NCI-H1417 treated with DMSO at 0.1 percent for 48 hours (cell line): Measurements from ENCODE around the gene TBX2.
A peak's percentile ranks its signal among the peaks of the same experiment; 100 is the strongest.

Source experiments
- DNase-seq: peaks from one replicate; lab custom pipeline; 2025; lab: John Stamatoyannopoulos, UW

TBX2 gene

DNA sequence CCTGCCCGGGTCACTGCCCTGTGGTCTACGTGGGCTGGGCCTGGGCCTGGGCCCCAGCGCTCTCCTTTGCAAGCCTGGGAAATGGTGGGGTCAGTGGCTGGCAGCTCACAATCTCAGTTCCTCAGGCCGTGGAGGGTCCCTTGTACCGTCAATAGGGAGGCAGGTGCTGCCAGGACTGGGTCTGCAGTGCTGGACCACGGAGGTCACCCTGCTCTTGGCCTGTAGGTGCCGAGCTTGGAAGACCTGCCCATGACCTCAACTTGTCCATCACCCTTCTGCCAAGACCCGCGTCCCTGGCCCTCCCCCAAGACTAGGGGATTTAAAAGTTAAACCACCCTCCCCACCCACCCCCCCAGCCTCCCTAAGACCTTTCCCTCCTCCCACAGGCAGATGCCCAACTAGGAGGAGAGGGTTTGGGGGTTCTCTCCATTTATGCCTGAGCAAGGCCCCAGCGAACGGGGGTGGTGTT lies 2.5 kb downstream of the TBX2 start:
- DNase-seq = no peak

DNA sequence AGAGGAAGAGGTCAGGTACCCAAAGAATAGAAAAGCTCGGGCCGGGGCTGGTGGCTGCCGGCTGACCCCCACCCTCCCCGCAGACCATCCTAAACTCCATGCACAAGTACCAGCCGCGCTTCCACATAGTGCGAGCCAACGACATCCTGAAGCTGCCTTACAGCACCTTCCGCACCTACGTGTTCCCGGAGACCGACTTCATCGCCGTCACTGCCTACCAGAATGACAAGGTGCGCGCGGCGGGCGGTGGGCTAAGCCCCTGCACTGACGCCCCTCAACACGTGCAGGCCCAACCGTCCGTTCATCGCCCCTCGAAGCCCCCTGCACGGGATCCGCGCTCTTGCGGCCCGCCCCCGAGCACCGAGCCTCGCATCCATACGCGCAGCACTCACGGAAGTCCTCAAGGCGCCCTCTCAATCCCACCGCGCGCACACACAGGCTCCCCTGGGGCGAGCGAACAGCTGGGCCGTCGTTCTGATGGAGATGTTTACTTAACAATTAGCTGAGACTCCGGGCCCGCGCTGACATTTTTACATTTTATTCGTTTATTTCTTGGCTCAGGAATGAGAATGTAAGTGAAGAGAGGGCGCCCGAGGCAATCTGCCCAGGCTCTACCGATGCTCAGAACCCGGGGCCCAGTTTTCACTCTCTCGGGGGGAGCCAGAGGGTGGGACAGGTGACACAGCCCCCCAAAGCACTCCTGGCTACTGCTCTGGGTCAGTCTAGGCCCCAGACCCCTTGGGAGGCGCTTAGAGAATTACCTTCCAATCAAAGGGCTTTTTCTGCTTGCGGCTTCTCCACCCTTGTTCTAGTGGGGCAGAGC lies 3.5 kb downstream of the TBX2 start:
- no peak for DNase-seq

DNA sequence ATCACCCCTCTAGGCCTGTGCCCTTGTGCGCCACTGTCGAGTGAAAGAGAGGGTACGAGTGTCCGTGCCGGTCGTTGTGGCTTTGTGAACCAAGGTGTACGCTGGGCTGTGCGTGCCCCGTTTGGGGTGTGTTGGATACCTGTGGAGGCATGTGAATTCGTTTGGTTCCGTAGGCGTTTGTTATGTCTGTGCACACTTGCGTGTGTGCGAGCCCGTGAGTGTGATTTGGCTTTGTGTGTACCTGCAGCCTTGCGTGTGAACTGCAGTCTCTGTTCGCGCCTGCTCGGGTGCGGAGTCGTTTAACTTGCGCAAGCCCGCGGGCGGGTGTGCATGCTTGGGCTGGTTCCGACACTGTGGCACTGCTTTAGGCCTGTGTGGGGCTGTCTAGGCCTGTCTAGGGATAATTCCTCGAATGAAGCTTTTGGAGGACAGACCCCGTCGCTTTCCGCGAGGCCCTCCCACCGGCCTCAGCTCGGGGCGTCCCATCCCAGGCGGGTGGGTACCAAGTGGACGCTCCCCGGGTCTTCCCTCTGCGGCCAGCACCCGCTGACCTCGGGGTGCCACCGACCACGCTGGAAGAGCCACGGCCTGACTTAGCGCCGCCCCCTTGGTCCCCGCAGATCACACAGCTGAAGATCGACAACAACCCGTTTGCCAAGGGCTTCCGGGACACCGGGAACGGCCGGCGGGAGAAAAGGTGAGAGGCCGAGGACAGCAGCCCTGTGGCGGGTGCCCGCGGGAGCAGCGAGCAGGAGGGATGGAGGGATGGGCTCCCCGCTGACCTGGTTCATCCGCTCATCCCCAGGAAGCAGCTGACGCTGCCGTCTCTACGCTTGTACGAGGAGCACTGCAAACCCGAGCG lies 4.4 kb downstream of the TBX2 start:
- DNase-seq = no peak

DNA sequence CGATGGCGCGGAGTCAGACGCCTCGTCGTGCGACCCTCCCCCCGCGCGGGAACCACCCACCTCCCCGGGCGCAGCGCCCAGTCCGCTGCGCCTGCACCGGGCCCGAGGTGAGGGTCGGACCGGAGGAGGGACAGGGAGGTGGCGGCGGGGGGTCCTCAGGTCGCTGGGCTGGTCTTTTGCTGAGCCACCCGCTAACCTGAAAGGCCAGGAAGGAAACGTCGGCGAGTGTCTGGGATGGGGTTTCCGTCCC lies 4.9 kb downstream of the TBX2 start:
- DNase-seq = no peak

DNA sequence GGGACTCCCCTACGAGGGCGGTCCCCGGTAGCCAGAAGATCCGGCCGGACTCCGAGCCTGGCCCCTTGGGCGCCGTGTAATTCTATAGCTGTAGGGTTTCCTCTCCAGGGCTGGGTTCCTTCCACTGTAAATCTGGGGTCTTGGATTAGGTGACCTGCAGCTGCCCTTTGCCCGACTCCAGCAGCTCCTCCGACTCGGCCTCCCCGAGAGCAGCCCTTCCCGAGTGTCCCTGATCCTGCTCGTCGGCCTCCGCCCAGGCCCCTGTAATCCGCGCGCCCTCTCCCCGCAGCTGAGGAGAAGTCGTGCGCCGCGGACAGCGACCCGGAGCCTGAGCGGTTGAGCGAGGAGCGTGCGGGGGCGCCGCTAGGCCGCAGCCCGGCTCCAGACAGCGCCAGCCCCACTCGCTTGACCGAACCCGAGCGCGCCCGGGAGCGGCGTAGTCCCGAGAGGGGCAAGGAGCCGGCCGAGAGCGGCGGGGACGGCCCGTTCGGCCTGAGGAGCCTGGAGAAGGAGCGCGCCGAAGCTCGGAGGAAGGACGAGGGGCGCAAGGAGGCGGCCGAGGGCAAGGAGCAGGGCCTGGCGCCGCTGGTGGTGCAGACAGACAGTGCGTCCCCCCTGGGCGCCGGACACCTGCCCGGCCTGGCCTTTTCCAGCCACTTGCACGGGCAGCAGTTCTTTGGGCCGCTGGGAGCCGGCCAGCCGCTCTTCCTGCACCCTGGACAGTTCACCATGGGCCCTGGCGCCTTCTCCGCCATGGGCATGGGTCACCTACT lies 5.5 kb downstream of the TBX2 start:
- DNase-seq = no peak

DNA sequence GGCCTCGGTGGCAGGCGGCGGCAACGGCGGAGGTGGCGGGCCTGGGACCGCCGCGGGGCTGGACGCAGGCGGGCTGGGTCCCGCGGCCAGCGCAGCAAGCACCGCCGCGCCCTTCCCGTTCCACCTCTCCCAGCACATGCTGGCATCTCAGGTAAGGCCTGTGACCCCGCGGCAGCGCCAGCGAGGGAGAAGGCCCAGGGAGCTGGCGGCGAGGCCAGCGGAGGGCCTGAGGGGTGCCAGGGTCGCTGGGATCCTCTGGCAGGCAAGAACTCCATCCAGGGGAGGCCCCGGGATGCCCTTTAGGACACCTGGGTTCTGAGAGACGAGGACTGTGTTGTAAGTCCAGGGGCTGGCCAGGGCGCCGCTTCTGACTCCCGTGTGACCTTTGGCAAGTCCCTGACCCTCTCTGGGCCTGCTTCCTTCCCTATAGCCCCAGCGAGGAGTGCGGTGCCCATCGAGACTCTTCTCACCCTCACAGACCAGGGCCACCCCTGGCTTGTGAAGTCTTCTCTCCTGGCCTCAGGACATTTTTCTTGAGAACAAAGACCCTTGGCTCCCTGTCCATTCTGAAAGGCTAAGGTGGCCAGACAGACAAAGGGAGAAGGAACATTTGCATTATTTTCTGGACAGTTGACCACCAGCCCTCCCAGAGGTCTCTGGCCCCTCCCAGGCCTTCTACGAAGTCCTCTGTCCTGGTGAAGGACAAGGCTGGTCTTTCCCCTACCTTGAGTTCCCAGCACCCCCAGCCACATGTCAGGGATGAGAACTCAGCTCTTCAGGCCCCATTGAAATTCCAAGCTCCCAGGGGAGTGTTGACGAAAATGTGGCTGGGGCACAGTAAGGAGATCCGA lies 6.3 kb downstream of the TBX2 start:
- DNase-seq = no peak

DNA sequence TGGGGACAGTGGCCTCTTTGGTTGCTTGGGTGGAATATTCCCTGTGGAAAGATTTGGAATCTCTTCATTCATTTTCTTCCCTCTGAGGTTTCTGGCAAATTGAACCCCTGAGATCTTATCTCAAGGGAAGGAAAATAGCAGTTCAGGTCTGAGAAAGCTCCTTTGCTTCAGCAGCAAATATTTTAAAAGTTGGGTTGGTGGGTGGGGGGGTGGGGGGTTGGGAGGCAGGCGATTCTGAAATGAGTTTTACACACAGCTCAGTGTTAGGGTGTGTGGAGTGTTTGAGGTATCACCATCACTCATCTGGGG lies 6.8 kb downstream of the TBX2 start:
- no peak for DNase-seq

DNA sequence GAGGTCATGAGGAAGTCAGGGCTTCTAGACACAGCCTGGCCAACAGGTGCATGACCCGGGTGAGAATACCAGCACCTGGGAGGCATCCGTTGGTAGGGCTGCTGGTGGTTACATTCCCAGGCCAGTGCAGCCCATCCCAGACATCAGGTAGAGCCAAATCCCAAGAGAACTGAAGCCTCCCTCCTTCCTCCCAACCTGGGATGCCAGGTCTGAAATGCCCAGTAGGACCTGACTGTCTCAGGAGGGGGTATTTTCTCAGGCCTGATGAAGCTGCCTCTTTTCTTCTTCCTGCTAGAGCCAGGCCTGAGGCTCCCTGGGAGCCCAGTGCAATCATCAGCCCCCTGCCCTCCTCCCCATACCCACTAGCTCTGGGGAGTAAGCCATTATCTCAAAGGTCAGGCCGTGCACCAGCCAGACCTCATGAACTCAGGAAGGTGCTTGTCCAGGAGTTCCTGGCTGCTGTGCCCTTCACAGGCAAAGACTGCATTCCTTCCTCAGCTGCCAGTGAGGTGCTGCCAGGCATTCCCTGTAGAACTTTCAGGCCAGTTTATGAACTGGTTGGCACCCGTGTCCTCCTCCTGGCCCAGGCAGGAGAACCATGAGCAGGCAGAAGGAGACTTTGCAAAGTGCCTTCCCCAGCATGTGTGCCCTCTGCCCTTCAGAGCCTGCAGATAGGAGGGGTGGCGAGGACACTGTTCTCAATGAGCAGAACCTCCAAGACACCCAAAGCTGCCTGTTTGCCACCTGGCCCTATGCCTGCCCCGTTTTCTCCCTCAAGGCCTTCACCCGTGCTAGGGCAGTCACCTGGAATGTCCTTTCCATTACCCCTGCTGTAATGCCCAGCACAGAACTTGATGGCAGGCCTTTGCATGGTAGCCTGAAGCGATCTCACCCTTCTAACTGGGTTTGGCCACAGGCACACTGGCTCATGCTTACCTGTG lies 7.6 kb downstream of the TBX2 start:
- no peak for DNase-seq

DNA sequence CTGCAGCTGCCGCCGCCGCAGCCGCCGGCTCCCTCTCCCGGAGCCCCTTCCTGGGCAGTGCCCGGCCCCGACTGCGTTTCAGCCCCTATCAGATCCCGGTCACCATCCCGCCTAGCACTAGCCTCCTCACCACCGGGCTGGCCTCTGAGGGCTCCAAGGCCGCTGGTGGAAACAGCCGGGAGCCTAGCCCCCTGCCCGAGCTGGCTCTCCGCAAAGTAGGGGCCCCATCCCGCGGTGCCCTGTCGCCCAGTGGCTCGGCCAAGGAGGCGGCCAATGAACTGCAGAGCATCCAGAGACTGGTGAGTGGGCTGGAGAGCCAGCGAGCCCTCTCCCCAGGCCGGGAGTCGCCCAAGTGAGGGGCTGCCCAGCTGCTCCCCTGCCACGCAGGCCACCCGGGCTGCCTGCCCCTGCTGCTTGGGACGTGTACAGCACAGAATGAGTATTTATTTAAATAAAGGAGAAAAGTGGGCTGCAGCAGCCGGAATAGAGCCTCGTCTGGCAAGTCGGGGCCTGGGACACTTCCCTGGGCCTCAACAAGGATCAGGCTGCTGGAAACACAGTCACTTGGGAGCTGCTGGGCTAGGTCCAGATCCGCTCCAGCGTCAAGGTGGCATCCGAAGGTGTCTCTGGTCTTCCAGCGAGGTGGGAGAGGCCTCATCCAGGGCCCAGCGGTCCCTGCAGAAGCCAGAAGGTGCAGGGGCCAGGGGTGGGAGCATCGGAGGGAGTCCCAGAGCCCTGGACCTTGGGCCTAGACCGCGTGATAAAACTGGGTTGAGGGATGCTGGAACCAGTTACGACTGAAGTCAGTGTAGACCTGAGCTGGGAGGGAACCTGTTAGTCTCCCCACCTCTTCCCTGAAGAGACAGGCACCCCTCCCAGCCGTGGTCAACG lies 8.8 kb downstream of the TBX2 start:
- no peak for DNase-seq

DNA sequence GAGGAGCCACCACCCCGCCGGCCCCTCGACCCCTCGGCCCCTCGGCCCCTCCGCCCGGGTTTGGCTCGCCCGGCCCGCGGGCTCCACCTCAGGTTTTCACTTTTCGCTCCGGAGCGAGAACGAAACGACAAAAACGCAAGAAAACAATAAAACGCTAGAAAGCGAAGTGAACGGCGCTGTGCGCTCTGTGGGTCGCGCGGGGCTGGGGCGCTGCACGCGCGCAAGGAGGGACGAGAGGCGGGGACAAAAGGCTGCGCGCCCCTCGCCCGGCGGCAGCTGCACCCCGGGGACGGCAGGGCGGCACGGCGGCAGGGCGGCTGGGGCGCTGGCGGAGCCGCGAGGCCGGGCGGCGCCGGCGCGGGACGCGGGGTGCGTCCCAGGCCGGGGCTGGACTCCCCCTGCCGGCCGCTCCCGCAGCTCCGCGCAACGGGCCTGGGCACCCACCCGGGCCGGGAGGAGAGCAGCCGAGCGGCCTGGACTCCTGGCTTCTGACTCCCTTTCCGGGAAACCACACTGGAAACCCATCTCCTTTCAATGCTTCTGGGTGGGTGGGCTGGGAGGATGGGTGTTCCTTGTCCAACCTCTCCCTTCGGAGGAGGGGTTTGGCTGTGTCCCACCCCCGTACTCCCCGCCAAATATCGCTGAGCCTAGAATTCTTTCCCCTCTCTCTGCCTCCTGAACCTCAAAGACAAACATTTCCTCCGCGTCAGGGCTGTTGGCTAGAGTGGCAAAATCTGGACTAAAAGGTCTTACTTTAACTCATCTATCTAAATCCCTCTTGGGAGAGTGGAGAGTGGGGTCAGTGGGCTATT lies 9.9 kb downstream of the TBX2 start:
- DNase-seq = no peak

DNA sequence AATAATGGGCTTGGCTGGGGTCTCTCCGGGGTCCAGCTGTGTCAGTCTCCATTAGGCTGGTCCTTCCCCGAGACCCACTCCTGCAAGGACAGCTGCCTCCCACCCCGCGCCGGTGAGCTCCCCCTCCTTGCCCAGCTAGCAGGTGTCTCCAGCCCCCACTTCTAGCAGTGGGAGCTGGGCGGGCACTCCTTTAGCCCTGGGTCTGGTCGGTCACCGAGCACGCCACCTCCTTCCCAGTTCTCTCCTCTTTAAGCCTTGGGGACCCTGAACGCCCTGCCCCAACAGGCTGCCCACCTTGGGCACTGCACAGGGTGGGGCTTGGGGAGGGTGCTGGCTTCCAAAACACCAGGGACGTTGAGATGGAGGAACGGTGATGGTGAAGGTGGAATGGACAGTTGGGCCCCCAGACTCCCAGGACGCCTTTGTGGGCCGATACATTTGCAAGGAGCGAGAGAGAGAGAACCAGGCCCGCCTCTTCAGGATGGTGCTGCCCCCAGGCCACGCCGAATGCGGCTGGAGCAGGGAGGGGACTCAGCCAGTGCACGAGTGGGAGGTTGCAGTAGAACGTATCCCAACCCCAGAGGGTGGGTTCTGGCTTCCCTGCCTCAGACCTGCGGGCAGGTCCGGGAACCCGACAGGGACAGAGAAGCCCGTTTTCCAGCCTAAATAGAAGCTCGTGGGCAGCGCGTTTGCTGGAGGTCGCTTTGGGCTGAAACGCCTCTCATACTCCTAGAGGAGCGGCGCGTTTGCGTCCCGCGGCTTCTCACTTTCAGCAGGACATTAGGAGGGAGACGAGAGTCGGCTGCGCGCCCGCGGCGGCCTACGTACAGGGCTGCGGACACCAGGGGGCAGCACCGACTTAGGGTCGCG lies 10.7 kb downstream of the TBX2 start:
- no peak for DNase-seq

DNA sequence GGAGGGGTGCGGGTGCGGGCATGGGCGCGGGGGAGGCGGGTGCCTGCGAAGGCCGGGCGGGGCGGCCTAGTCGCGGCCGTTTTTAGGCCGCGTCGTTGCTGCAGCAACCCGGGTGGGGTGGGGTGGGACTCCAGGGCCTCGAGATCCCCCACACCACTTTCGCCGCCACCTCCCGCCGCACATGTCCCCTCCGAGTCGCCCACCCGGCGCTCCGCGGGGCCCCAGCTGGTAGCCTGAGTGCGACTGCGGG lies 11.3 kb downstream of the TBX2 start:
- DNase-seq = no peak

DNA sequence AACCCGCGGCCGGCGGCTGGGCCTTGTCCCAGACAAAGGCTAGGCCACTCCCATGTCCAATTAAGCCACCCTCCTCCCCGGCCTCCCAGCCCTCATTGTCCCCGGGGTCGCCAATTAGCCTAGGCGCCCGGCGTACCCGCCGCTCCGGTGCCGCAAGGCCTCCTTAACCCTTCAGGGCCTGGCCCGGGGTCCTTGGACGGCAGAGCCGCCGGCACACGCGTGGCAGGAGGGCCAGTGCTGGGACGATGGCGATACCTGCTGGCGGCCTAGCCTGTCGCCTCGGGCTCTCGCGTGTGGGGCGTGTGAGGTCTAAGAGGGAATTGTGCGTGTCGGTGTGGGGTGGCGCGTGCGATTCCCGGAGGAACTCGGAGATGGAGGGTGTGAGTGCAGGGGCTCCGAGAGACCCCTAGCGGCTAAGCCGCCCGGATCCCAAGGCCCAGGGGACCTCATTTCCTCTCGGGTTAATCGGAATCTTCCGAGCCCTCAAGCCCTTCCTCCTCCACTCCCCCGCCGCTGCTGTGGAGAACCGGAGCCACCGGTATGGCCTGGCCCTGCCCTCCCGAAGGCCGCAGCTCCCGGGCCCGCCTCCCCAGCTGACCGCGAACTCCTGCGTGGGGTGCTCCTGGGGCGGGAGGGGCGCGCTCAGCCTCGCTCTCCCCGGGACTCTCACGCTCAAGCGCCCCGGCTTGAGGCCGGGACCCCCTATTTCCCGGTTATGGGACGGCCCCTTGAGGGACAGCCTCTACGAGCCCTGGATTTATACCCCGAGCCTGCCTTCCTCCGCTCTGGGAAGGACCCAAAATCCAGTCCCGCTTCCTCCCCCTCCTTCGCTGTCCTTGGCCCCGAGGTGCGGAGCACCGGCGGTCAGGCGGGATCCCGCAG lies 11.9 kb downstream of the TBX2 start:
- DNase-seq = no peak

DNA sequence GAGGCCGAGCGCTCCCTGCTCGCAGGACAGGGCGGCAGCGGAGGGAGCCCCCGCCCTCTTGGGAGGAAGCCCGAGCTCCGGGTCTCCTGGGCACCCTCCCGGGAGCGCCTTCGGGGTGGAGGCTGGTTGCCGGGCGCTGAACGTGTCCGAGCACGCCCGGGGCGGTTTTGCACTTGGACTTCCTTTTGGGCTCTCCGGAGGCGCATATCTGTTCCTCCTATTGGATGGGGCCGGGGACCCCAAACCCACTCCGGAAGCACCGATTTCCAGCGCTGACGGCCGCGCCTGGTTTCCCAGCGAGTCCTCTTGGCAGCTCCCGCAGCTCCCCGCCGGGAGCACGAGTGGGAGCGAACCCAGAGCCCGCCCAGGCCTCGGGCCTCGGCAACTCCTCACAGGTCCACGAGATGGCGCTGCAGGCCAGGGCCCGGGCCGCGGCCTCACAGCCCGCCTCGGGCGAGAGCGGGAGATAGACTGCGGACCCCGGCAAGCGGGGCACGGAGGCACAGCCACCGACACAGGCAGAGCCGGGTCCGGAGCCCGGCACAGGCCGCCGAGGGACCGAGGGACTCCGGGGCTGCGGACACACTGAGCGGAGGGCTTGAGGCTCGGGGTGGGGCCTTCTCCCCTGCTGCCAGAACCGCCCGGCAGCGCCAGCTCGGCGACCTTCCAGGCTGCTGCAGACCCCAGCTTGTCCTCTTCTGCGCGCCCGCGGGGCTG lies 12.7 kb downstream of the TBX2 start:
- peak; percentile 54 for DNase-seq

DNA sequence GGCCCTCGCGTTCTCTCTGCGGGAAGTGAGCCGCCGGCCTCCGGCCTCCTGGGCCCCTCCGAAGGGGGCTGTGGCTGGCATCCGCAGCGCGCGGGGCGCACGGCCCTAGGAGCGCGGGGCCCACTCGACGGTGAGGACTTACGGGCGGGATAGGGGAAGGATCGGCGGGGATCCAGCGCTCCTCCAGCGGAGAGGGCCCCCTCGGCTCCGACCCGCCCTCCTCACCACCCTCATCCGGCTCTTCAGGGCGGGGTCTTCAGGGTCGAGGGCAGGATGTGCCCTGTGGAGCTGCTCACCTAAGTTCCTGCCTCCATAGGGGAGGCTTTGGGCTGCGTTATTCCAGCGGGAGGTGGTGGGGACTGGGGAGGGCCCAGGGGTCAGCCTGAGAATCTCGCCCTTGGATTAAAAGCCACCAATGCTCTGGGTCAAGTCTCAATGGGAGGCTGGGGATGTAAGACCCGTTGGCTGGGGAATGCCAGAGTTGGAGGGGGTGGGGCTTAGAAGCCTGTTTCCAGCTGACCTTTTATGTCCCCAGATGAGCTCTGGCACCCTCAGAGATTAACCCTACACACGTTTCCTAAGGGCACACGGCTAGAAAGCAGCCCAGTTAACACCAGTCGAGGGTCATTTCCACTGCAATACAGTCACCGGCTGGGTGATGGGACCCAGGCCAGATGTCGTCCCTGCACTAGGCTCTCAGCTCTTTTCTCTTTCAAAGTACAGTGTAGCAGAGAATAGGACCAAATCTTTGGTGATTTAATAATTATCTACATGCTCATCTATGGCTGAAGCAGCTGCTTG lies 13.4 kb downstream of the TBX2 start:
- DNase-seq = no peak

DNA sequence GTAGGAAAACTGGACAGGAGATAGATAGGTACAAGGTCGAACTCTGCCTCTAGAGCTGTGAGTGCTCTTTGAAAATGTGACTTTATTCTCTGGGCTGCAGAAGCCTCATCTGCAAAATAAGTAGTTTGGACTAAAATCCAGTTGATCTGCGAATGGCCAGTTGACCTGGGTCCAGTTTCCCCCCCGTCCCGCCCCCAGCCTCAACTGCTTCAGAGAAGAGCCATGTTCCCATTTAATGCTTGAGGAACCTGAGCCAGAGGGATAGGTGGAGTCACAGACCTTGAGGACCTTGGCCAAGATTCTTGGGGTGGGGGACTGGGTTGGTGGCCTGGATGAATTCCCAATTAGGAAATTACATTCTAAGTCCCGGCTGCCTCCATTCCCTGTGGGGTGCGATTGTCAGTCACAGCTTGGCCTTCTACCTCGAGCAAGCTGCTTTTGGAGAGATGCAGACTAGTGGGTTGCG lies 14.1 kb downstream of the TBX2 start:
- DNase-seq = no peak
